Lower leg skin (tissue), 3 donors: ENCODE results near the gene ZNF729.

Experiments used
- CTCF ChIP-seq, 3 donors: fragments of 450-650 bp; IDR thresholded peaks; one replicate each; pipeline ENCODE4 v1.5.1; 2016; ENCODE audit warnings: antibody characterized with exemption in 3 of 3, mild to moderate bottlenecking in 3 of 3, moderate library complexity in 2 of 3
- POLR2A ChIP-seq, 2 donors: fragments of 450-650 bp; IDR thresholded peaks; one replicate each; pipeline ENCODE4 v1.6.1; 2016 to 2017; ENCODE audit warnings: antibody characterized with exemption in 2 of 2, mild to moderate bottlenecking in 1 of 2, moderate library complexity in 1 of 2

- TF ChIP-seq POLR2A (IDR thresholded peaks at IDR 0.05) (no peak), CTCF (IDR thresholded peaks at IDR 0.05) (no peak)
Observed at GRCh38 chr19:22331521-22331920, 45.3 kb downstream of the ZNF729 start.
